ENCODE measurements around the gene DICER1.

Gene DICER1

DNA sequence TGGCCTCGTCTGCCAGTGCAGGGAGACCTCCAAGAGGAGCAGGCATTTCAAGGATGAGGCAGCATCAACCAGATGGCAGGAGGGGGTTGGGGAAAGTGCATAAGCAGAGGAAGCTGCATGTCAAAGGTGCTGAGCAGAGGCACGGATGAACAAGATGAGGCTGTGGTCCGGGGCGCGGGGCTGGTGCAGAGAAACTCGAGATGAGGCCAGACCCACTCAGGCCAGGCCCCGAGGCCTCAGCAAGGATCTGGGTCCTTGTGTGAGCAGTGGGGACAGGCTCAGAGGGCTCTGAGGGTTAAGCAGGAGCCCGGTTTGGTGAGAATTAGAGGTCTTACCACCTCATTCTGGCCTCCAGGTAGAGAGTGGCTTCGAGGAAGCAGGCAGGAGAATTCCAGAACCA, 98.8 kb downstream of the DICER1 start:
- DNase-seq (ENCODE audit: low read depth): no peak
- no peak overlapping the region for H3K4me3 ChIP-seq (ENCODE audit: low read depth, low read length)
- TF ChIP-seq, protein P1, sequence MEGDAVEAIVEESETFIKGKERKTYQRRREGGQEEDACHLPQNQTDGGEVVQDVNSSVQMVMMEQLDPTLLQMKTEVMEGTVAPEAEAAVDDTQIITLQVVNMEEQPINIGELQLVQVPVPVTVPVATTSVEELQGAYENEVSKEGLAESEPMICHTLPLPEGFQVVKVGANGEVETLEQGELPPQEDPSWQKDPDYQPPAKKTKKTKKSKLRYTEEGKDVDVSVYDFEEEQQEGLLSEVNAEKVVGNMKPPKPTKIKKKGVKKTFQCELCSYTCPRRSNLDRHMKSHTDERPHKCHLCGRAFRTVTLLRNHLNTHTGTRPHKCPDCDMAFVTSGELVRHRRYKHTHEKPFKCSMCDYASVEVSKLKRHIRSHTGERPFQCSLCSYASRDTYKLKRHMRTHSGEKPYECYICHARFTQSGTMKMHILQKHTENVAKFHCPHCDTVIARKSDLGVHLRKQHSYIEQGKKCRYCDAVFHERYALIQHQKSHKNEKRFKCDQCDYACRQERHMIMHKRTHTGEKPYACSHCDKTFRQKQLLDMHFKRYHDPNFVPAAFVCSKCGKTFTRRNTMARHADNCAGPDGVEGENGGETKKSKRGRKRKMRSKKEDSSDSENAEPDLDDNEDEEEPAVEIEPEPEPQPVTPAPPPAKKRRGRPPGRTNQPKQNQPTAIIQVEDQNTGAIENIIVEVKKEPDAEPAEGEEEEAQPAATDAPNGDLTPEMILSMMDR (conservative IDR thresholded peaks at IDR 0.05; ENCODE audit: low read depth, low read length): no peak

DNA sequence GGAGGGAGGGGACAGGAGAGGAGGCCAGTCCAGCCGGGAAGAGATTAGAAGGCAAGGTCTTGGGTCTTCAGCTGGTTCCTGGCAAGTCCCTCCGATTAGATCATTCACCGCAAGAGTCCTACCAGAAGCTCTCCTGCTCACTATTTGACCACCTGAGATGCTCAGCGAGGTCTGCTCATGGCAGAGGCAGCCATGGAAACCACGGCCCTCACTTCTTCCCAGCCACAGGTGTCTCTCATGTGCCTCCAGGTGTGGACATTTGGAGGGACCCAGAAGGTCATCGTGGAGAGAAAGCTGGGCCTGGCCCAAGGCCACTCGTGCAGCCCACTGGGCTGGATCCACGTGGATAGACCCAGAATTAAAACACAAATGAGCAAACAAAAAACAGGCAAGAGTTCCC, 99.5 kb downstream of the DICER1 start:
- DNase-seq (ENCODE audit: low read depth): no peak
- TF ChIP-seq, protein P1 (conservative IDR thresholded peaks at IDR 0.05; ENCODE audit: low read depth, low read length): no peak
- no peak overlapping the region for H3K4me3 ChIP-seq (ENCODE audit: low read depth, low read length)

DNA sequence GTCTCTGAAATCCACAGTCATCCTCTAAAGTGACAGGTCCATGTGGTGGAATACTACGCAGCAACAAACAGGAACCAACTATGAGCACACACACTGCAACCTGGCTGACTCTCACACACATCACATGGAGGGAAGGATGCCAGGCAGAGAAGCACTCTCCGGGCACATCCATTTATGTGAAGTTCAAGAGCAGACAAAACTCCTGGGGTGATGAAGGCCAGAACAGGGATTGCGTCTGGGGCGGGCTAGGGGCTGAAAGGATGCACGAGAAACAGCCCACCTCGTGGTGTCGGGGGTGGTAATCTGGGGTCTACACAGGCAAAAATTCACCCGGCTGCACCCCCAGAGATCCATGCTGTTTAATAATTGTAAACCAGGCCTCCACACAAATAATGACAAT, 100.2 kb downstream of the DICER1 start:
- H3K4me3 ChIP-seq (ENCODE audit: low read depth, low read length): no peak overlapping the region
- TF ChIP-seq, protein P1 (conservative IDR thresholded peaks at IDR 0.05; ENCODE audit: low read depth, low read length): no peak
- no peak for DNase-seq (ENCODE audit: low read depth)

DNA sequence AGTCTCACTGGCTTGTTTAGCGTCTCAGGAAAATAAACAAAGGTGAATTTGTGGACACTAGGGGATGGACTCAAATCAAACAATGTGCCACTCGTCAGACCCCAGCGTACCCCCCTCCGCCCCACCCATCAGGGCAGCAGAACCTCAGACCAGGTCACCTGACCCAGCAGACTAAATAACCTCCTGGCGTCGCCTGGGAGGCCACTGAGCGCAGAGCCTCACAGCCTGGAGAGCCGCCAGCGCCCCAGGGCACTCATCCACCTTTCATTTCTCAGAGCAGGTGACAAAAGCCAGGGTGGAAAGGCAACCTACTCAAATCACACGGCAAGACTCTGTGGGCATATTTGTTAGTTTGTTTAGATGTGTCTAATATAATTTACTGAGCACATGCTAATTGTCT, 100.9 kb downstream of the DICER1 start:
- DNase-seq (ENCODE audit: low read depth): no peak
- TF ChIP-seq, protein P1 (conservative IDR thresholded peaks at IDR 0.05; ENCODE audit: low read depth, low read length): no peak
- H3K4me3 ChIP-seq (ENCODE audit: low read depth, low read length): no peak overlapping the region

DNA sequence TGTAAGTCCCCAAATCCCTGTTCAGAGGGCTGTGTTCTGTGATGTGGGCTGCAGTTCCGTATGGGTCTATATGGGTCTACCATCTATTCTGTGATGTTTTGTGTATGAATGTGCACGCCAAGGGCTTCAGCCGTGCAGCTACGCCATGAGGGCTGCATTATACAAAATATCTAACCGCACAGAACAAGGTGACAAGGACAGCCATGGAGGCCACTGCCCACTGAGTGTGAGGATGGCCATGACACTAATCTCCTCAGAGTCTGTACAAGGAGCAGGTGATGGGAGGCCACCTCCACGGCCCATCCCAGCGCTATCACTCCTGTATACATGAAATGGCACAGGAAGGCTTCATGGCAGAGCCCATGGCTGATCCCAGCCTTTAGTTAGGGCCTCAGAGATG, 102.0 kb downstream of the DICER1 start:
- no peak for DNase-seq (ENCODE audit: low read depth)
- no peak overlapping the region for H3K4me3 ChIP-seq (ENCODE audit: low read depth, low read length)
- TF ChIP-seq, protein P1 (conservative IDR thresholded peaks at IDR 0.05; ENCODE audit: low read depth, low read length): no peak

DNA sequence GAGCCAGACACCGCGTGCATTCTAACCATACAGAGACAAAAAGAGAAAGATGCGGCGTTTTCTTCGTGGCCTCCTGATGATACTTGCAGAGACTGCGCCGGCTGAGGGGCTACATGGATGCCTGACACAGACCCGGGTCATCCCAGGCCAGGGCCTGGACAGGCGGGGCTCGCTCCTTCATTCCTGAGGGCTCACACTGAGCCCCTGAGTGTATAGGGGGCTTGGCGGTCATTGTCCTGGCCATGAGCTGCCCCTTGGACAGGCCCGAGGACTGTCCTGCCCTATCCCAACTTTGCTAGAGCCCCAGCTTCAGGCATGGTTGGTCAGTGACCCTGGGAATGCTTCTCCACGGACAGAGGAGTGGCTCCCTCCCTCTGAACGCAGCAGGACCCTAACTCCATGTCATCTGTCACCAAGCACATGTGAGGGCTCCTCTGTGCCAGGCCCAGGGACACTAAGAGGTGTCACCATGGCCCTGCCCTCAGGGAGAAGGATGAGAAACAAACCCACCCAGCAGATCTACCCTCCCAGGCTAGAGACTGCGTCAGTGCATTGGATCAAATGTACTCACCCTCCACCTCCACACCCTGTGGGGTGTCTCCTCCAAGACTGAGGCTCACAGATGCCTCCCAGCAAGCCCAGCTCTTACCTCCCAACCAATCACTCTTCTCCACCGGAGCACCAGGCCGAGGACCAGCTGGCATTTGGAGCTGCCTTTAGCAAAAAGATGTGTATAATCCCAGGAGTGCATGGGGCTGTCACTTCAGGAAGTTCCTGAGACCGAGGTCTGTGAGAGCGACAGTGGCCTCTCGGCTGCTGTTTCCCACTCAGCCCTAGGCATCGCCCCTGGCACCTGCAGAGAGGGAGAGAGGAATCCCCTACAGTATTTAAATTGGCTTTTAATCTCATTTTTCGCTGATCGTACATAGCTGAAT, 102.7 kb downstream of the DICER1 start:
- TF ChIP-seq, protein P1 (conservative IDR thresholded peaks at IDR 0.05; ENCODE audit: low read depth, low read length): no peak
- H3K4me3 ChIP-seq (ENCODE audit: low read depth, low read length): no peak overlapping the region
- DNase-seq (ENCODE audit: low read depth): no peak

All from choroid plexus epithelial cell (primary cell).